Right lobe of liver (tissue), 4 donors: Measurements from ENCODE around the gene RAB4A.

ENCODE experiments used
- POLR2A ChIP-seq: fragments of 450-650 bp; IDR thresholded peaks from one replicate; pipeline ENCODE4 v1.6.1; 2017; ENCODE audit warnings: antibody characterized with exemption, mild to moderate bottlenecking
- TF ChIP-seq, protein P1 (sequence below), 4 donors: fragments of 200-600 bp in 3 of 4; fragments of 450-650 bp in 1 of 4; IDR thresholded peaks; one replicate each; pipeline versions ENCODE4 v1.5.1 to v1.8.0; 2016 to 2022; ENCODE audit warnings: antibody characterized with exemption in 4 of 4, mild to moderate bottlenecking in 2 of 4
- donor health status: DM: no; HTN: no; CAD: no.
- donor health status: DM: no; HTN: no; CAD: no.
- donor health status: DM: no; HTN: yes; CAD: no.

DNA sequence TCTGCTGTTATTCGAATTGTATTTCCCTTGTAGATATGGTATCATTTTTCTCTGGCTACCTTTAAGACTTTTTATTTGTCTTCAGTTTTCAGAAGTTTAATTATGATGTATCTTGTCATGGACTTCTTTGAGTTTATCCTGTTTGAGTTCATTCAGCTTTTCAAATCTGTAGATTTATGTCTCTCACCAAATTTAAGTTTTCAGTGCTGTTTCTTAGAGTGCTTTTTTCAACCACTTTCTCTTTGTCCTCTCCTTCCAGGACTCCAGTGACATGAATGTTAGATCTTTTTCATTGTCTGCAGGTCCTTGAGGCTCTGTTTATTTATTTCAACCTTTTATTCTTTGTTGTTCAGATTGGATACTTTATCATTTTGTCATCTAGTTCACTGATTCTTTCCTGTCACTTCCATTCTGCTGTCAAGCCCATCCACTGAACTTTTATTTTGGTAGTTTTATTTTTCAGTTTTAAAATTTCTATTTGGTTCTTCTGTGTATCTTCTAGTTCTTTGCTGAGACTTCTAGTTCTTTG lies 11.4 kb downstream of the RAB4A start:
- TF ChIP-seq, protein P1, sequence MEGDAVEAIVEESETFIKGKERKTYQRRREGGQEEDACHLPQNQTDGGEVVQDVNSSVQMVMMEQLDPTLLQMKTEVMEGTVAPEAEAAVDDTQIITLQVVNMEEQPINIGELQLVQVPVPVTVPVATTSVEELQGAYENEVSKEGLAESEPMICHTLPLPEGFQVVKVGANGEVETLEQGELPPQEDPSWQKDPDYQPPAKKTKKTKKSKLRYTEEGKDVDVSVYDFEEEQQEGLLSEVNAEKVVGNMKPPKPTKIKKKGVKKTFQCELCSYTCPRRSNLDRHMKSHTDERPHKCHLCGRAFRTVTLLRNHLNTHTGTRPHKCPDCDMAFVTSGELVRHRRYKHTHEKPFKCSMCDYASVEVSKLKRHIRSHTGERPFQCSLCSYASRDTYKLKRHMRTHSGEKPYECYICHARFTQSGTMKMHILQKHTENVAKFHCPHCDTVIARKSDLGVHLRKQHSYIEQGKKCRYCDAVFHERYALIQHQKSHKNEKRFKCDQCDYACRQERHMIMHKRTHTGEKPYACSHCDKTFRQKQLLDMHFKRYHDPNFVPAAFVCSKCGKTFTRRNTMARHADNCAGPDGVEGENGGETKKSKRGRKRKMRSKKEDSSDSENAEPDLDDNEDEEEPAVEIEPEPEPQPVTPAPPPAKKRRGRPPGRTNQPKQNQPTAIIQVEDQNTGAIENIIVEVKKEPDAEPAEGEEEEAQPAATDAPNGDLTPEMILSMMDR (IDR thresholded peaks at IDR 0.05): no peak
- TF ChIP-seq POLR2A: no peak
